Chondrocyte (in vitro differentiated cells): ENCODE results near the gene FIZ1. TPM values are rescaled to one million over a fixed set of nuclear protein-coding genes. Genes with fewer than 3 reads are reported as not detected.

ENCODE experiments used
- DNase-seq: peaks from one replicate; pipeline ENCODE4 v3.0.0; 2021; ENCODE audit warnings: mixed read lengths, low spot score
- H3K27ac Mint-ChIP-seq: one replicate; pipeline ENCODE4 v1.8.0; 2021; ENCODE audit warnings: mild to moderate bottlenecking, moderate library complexity, mixed read lengths; ENCODE audit not compliant: unreplicated experiment
- H3K27me3 Mint-ChIP-seq: 2 replicates; pipeline ENCODE4 v1.8.0; 2021; ENCODE audit warnings: low read depth, mixed read lengths
- H3K36me3 Mint-ChIP-seq: 2 replicates; pipeline ENCODE4 v1.8.0; 2021; ENCODE audit warnings: low read depth, mixed read lengths
- H3K4me1 Mint-ChIP-seq: 2 replicates; pipeline ENCODE4 v1.8.0; 2021; ENCODE audit warnings: low read depth, mild to moderate bottlenecking, mixed read lengths
- H3K4me3 Mint-ChIP-seq: one replicate; pipeline ENCODE4 v1.8.0; 2021; ENCODE audit warnings: mild to moderate bottlenecking, moderate library complexity, mixed read lengths; ENCODE audit not compliant: unreplicated experiment
- H3K9me3 Mint-ChIP-seq: 2 replicates; pipeline ENCODE4 v1.8.0; 2021; ENCODE audit warnings: low read depth, mixed read lengths
- total RNA-seq: library from RNA; stranded (reverse); gene quantifications from 3 replicates; pipeline ENCODE4 v1.2.1, GENCODE V29; 2021
- TF ChIP-seq, protein P1 (sequence below): fragments of 200-600 bp; sonication (generic); IDR thresholded peaks from 2 replicates; pipeline ENCODE4 v1.5.0; 2021; ENCODE audit warnings: antibody characterized with exemption, mild to moderate bottlenecking, moderate library complexity

Gene FIZ1
- total RNA-seq, 1 donor from 2014 or later = 11.3 TPM

DNA sequence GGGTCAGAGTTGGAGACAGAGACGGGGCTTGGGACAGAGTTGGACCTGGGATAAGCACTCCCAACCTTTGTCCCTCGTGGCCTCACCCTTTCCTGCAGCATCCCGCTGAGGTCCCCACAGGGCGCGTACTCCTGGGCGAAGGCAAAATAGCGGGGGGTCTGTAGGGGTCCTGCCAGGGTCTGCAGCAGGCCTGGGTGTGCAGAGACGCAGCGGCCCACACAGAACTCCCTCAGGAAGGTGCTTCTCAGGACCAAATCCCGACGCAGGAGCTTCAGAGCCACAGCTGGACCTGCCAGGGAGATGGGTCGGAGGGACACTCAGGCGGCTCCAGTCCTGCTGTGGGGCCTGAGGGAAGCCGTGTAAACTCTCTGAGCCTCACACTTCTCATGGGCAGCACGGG lies 55.3 kb downstream of the FIZ1 start:
- no peaks in the 10 kb centered on the region for H3K36me3 Mint-ChIP-seq
- no peak overlapping the region for H3K27ac Mint-ChIP-seq
- no peak for DNase-seq
- no peaks in the 10 kb centered on the region for H3K27me3 Mint-ChIP-seq
- TF ChIP-seq, protein P1, sequence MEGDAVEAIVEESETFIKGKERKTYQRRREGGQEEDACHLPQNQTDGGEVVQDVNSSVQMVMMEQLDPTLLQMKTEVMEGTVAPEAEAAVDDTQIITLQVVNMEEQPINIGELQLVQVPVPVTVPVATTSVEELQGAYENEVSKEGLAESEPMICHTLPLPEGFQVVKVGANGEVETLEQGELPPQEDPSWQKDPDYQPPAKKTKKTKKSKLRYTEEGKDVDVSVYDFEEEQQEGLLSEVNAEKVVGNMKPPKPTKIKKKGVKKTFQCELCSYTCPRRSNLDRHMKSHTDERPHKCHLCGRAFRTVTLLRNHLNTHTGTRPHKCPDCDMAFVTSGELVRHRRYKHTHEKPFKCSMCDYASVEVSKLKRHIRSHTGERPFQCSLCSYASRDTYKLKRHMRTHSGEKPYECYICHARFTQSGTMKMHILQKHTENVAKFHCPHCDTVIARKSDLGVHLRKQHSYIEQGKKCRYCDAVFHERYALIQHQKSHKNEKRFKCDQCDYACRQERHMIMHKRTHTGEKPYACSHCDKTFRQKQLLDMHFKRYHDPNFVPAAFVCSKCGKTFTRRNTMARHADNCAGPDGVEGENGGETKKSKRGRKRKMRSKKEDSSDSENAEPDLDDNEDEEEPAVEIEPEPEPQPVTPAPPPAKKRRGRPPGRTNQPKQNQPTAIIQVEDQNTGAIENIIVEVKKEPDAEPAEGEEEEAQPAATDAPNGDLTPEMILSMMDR = no peak
- no peak overlapping the region for H3K4me3 Mint-ChIP-seq
- H3K4me1 Mint-ChIP-seq = peaks cover 24% of the 10 kb centered on the region
- H3K9me3 Mint-ChIP-seq = peaks cover 6% of the 10 kb centered on the region

GRCh38 chr19:55543567-55543966 lies 55.8 kb downstream of the FIZ1 start:
- no peak overlapping the region for H3K4me3 Mint-ChIP-seq

GRCh38 chr19:55542292-55542855 lies 56.9 kb downstream of the FIZ1 start:
- no peak for DNase-seq
- H3K4me3 Mint-ChIP-seq = no peak overlapping the region
- H3K27me3 Mint-ChIP-seq = no peaks in the 10 kb centered on the region
- peaks cover 6% of the 10 kb centered on the region for H3K9me3 Mint-ChIP-seq
- peaks cover 11% of the 10 kb centered on the region for H3K4me1 Mint-ChIP-seq
- H3K27ac Mint-ChIP-seq = no peak overlapping the region
- TF ChIP-seq, protein P1 = no peak
- no peaks in the 10 kb centered on the region for H3K36me3 Mint-ChIP-seq

More at GRCh38 chr19:55543567-55543966, 55.8 kb downstream of the FIZ1 start:
- no peaks in the 10 kb centered on the region for H3K36me3 Mint-ChIP-seq
- peaks cover 6% of the 10 kb centered on the region for H3K9me3 Mint-ChIP-seq
- H3K27me3 Mint-ChIP-seq = no peaks in the 10 kb centered on the region
- H3K27ac Mint-ChIP-seq = no peak overlapping the region
- DNase-seq = no peak
- TF ChIP-seq, protein P1 = no peak
- peaks cover 23% of the 10 kb centered on the region for H3K4me1 Mint-ChIP-seq

Other genes starting within 250 kb of the FIZ1 start
- gene COX6B2, start 244.8 kb downstream of the FIZ1 start, total RNA-seq = 0.17 to 0.23 TPM in 2 of 3 replicates, not detected in the other
- gene GARIN5B, start 236.3 kb downstream of the FIZ1 start, total RNA-seq = not detected in 3 replicates
- gene IL11, start 229.1 kb downstream of the FIZ1 start, total RNA-seq = 2.8 to 3.7 TPM (median 3.1 TPM) in 3 replicates
- 0.52 to 1.0 TPM in 2 of 3 replicates, not detected in the other for gene TMEM190, start 222.7 kb downstream of the FIZ1 start, total RNA-seq
- gene TMEM238, start 215.2 kb downstream of the FIZ1 start, total RNA-seq = 0.59 to 1.0 TPM (median 0.85 TPM) in 3 replicates
- 1,343 to 1,376 TPM (median 1,346 TPM) in 3 replicates for gene RPL28, start 213.6 kb downstream of the FIZ1 start, total RNA-seq
- gene UBE2S, start 191.7 kb downstream of the FIZ1 start, total RNA-seq = 60.0 to 79.7 TPM (median 78.6 TPM) in 3 replicates
- not detected in 3 replicates for gene SHISA7, start 156.2 kb downstream of the FIZ1 start, total RNA-seq
- gene ISOC2, start 137.9 kb downstream of the FIZ1 start, total RNA-seq = 39.8 to 47.2 TPM (median 39.8 TPM) in 3 replicates
- gene C19orf85, start 134.8 kb downstream of the FIZ1 start, total RNA-seq = not detected in 3 replicates
- 9.1 to 9.7 TPM (median 9.4 TPM) in 3 replicates for gene ZNF628, start 122.9 kb downstream of the FIZ1 start, total RNA-seq
- 32.1 to 50.0 TPM (median 33.1 TPM) in 3 replicates for gene NAT14, start 114.3 kb downstream of the FIZ1 start, total RNA-seq
- gene SSC5D, start 111.1 kb downstream of the FIZ1 start, total RNA-seq = 33.6 to 50.0 TPM (median 34.5 TPM) in 3 replicates
- not detected in 3 replicates for gene SBK2, start 62.4 kb downstream of the FIZ1 start, total RNA-seq
- not detected in 3 replicates for gene SBK3, start 54.0 kb downstream of the FIZ1 start, total RNA-seq
- 15.7 to 23.6 TPM (median 23.1 TPM) in 3 replicates for gene ZNF579, start 18.7 kb downstream of the FIZ1 start, total RNA-seq
- 10.1 to 11.0 TPM (median 10.8 TPM) in 3 replicates for gene ZNF524, start 771 bp upstream of the FIZ1 start, total RNA-seq
- gene ZNF865, start 6.1 kb upstream of the FIZ1 start, total RNA-seq = 16.1 to 18.1 TPM (median 16.4 TPM) in 3 replicates
- gene ZNF784, start 25.0 kb upstream of the FIZ1 start, total RNA-seq = 6.1 to 7.9 TPM (median 6.4 TPM) in 3 replicates
- 42.3 to 59.8 TPM (median 45.0 TPM) in 3 replicates for gene ZNF580, start 41.5 kb upstream of the FIZ1 start, total RNA-seq
- 20.8 to 24.7 TPM (median 24.2 TPM) in 3 replicates for gene ZNF581, start 44.1 kb upstream of the FIZ1 start, total RNA-seq
- gene CCDC106, start 48.7 kb upstream of the FIZ1 start, total RNA-seq = 20.9 to 26.5 TPM (median 23.5 TPM) in 3 replicates
- gene U2AF2, start 55.5 kb upstream of the FIZ1 start, total RNA-seq = 119 to 137 TPM (median 129 TPM) in 3 replicates
- gene EPN1, start 75.7 kb upstream of the FIZ1 start, total RNA-seq = 105 to 127 TPM (median 124 TPM) in 3 replicates
- not detected in 3 replicates for gene NLRP9, start 138.9 kb upstream of the FIZ1 start, total RNA-seq
- gene RFPL4A, start 159.6 kb upstream of the FIZ1 start, total RNA-seq = not detected in 3 replicates
- not detected in 3 replicates for gene RFPL4AL1, start 169.6 kb upstream of the FIZ1 start, total RNA-seq
- gene NLRP11, start 232.5 kb upstream of the FIZ1 start, total RNA-seq = not detected in 3 replicates
- gene NLRP4, start 237.0 kb upstream of the FIZ1 start, total RNA-seq = not detected in 3 replicates